GM18858 (cell line): Measurements from ENCODE around the gene ITGB8.
"Not testable (repeated sequence)": the region's sequence is repeated elsewhere in the genome, so short reads cannot be mapped to it uniquely, and the experiment has no call there.

Source experiments
- ATAC-seq: cut with Tn5 transposase; IDR thresholded peaks from one replicate; pipeline ENCODE4 v1.9.1; 2021; ENCODE audit not compliant: unreplicated experiment

The ITGB8 gene

DNA sequence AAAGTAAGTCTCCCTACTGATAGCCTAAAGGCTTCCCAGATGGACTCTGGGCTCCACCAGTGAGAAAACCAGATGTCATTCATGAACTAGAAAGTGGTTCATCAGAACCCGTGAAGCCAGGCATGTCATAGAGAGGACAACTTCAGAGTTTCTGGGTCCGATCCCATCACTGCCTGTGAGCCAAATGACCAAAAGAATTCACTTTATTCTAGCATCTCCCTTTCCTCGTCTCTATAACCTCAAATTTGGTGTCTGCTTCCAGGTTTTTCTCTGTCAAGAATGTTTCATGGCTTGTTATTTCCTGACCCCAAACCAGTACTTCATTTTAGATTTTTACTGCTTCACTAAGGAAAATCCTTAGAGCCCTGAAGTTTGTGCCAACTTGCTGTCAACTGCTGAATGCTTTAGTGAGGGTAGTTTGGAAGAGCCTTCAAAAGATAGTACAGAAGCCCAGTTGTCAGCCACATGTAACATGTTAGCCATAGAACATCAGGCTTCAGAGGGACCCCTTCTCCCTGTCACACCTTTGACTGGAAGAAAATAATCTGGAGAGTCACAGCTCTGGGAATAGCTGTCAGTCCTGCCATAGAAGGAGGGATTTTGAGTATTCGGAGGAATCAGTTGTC, 34.0 kb downstream of the ITGB8 start:
- no peak for ATAC-seq

DNA sequence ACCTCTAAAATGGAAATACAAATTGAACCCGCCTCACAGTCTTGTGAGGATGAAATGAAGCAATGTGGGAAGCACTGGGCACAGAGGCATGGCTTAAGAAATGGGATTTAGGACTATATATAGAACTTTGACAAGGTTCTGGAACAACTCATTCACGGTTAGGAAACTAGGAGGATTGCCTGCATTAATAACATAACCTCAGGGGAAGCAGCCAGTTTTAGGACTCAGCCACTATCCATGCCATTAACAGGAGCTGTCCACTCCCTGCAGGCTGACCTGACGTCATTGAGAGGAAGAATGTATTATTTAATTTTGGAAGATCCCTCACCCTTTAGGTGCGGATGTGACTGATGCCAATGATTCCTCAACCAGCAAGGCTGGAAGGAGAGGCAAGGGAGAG, 34.8 kb downstream of the ITGB8 start:
- ATAC-seq = no peak

DNA sequence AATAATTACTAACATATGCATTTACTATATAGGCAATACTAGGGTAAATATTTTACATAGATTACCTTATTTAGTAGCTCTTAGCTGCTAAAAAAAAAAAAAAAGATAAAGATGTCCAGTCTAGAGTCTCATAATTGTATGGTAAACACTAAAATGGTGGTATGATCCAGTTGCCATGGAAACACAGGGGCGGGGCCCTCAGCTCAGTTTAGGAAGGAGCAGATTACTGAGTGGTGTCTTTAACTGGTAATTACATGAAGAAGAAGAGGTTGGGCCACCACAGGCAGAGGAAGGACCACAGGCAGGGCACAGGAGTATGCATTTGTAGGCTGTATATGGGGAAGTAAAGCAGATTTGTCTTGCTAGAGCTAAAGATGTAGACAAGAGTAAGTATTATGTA, 43.7 kb downstream of the ITGB8 start:
- no peak for ATAC-seq

DNA sequence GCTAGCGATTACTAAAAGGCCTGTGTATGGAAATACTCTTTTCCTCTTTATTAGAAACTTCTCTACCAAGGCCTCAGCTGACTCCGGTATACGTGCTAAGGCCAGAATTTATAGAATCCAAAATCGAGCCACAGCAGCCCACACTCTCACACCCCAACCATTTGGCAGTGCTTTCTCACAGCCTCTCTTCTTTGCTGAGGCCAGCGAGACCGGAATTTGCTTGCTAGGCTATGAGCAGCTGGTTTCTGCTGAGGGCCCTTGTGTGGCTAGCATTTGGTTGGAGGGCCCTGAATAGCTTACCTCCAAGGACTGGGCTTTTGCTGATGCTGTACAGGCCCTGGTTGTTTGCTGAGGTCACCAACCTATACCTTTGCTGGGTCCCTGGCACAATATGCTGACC, 46.1 kb downstream of the ITGB8 start:
- ATAC-seq = no peak

DNA sequence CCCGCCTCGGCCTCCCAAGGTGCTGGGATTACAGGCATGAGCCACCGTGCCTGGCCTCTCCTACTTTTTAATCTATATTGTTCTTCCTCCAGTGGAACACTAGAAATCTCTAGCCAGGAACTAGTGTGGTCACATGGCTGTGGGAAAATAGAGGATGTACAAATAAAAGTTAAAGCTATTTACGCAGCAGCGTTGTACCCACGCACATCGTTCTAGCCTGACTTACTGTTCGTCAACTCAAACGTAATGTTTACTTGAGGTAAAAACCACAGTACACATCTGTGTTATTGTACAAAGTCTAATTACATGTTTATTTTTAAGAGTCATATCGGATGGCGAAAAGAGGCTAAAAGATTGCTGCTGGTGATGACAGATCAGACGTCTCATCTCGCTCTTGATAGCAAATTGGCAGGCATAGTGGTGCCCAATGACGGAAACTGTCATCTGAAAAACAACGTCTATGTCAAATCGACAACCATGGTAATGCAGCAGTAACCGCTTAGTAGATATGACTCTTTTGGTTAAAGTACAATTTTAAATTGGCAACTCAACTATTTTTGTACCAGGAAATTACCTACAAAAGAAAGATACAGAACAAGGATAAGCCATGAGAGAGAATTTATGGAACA, 50.8 kb downstream of the ITGB8 start:
- no peak for ATAC-seq

DNA sequence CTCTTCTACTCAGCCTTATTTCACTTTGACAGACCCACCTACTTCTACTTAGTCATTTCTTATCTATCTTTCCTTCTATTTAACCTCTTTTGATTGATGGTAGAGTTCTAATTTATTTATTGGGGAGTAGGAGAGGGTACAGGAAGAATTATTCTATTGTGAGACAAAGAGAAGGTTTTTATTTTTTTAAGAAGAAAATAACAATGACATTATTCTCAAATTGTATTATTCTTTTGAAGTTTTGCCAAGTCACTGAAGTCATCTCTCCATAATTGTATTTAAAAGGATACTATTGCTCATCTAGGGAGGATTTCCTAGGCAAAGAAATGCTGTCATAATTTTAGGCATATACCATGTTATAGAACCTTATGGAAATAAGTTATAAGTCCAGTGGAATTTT, 52.7 kb downstream of the ITGB8 start:
- no peak for ATAC-seq

DNA sequence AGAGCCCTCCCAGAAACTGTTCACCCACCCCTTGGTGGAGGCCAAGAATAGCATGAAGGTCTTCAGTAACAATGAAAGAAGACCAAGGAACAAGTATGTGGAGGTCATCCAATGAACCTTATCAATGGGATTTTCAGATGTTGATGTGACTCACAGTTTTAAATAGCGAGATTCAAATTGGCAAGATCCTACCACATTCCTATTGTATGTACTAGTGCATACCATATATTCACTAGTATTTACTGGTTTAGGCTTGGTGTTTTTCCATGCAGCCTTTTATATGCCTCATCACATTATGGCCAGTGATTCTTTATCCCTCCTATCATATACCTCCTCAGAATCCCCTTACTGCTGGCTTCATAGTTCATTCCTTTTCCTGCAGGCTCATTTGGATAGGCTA, 54.4 kb downstream of the ITGB8 start:
- ATAC-seq = no peak

DNA sequence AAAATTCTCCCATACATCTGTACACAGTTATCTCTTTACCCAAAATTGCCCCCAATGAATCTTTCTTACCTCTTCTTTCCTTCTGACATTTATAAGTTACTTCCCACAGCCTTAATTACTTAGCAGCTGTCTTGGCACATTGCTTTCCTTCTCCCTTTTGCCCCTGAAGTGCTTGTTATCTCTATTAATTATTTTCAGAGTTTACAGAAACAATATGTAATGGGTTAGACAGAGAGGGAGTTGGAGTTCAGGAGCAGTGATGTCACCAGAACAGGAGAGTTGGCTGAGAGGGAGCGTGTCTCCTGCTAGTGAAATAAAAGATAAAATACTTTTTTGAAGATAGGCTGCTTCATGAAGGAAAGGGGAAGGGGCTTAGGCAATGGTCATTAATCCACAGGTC, 57.4 kb downstream of the ITGB8 start:
- no peak for ATAC-seq

DNA sequence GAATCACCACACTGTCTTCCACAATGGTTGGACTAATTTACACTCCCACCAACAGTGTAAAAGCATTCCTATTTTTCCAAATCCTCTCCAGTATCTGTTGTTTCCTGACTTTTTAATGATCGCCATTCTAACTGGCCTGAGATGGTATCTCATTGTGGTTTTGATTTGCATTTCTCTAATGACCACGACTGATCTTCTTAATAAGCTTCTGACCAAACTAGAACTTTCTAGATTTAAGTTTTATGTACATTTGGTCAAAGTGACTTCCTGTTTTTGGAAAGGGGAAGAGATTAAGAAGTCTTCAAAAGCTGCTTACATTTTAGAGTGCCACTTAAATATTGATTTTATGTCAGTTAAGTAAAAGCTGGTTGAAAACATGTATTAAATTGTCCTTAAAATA, 58.5 kb downstream of the ITGB8 start:
- ATAC-seq = not testable (repeated sequence)

DNA sequence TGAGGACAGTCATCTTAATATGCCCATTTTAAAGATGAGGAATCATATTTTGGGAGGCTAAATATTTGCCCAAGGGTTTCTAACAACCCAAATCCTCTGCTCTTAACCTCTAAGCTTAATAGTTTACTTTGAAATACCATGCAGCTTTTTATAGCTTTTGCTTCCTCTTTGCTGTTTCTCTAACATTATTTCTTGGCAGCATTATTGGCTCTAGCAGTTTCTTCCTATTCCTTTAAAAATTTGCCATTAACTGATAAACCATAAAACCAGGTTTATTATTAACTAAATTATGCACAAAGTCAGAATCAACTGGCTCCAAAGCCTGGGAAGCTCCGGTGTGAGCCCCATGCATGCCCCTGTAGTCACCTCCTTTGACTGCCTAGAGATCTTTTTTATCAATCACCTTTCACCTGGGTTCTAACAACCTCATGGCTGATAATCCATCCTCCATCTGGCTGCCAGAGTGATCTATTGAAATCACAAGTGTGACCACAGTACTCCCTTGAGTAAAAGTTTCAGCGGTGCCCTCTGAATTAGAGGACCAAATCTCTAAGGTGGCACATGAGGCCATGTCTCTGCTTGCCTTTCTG, 62.4 kb downstream of the ITGB8 start:
- ATAC-seq = no peak

DNA sequence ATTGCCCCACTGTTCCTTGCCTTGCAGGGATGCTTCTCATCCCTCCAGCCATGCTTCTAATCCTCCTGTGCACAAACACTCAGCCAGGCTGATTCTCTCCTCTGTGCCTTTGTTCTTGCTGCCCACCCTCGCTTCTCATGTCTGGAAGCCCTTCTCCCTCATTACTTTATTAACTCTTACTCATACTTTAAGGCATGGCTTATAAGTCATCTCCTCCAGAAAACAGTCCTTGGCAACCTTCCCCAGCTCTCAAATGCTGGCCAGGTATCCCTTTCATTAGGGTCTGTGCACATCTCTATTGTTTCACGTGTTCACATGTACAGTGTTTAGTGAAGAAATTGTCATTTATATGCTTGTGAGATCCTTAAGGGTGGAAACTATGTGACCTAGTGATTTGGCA, 62.9 kb downstream of the ITGB8 start:
- no peak for ATAC-seq

DNA sequence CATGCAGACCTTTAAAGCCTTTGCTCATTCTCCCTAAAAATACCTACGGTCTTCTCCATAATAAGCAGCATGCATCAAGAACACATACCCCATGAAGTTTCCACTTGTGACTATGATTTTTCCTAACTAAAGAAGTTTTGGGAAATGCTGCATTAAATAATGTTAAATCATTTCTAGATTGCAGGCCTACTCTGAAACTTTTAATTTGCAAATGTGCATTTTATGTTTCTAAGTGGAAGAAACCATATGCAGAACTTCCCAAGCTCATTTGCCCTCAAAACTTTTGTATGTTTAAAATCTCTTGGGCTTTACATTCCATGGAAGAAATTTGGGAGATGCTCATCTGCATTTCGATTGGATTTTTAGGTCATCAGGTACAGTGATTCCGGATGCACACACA, 63.6 kb downstream of the ITGB8 start:
- no peak for ATAC-seq

DNA sequence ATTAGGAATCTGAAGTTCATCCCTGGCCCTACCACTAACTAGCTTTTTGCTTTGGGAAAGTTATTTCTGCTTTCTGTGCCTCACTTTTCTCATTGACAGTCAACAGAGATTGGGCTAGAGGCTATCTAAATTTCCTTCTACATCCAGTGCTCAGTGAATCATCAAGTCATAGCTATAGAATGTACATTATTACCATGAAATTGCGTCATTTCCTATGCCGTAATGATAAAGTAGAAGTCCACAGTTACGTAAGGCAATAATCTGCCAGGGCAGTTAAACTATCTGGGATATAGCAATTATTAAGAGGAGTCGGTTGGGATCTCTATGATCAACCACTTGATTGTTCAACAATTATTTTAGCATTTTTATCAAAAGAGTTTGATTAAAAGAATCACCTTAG, 64.4 kb downstream of the ITGB8 start:
- ATAC-seq = no peak

DNA sequence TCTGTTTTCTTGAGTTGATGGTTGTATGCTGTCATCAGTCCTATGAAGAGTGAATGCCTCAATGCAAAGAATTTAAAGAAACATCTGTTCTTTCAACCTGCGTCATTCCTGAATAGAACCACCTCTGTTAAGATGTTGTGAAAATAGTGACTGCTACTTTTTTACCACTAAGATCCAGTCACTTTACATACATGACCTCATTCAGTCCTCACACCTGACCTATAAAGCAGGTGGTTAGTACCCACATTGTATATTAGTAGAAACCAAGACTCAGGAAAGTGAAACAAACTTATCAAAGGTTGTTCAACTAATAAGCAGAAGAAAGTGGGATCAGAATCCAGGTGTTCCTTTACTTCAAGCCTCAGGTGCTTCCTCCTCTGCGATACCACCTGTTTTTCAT, 64.8 kb downstream of the ITGB8 start:
- ATAC-seq = peak; percentile 65

DNA sequence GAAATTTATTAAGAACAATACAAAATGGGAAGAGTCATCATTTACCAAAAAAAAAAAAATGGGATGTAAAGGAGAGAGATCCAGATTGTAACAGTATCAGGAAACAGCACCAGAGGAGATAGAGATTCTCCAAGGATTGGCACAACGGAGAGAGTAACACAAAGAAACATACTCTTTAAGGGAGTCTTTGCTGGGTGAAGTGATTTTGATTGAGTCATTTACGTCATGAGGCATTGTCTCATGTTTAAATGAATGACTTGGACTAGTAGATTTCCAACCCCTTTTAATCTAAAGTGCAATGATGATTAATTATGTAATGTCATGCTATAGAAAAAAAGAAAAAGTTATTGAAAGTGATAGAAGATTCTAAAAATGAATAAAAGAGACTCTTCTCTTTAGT, 68.8 kb downstream of the ITGB8 start:
- no peak for ATAC-seq

DNA sequence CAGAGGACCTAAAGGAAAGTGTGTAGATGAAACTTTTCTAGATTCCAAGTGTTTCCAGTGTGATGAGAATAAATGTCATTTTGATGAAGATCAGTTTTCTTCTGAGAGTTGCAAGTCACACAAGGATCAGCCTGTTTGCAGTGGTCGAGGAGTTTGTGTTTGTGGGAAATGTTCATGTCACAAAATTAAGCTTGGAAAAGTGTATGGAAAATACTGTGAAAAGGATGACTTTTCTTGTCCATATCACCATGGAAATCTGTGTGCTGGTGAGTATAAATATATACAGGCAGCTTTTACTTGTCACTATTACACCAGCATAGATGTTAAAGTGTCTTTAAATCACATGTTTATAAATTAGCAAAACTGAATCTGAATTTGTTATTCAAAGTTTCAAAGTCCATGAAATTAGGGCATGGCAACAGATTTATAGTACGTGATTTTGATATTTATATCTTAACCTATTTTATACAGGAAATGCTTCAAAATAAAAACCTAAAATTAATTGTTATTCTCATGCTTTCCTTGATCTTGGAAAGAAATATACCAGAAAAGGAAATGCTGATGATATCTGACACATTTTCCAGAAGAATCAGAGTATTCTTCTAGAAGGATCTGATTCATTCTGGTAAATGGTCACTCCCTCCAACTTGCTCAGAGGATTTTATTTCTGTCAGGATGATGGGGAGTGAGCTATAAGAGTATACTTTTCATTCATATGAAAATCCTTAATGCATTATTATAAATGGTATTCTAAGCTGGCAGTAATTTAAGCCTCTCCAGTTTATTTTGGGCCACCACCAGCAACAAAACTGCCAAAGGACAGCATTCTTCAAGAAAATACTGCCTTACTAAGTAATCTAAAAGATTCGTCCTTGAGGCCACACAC, 71.4 kb downstream of the ITGB8 start:
- ATAC-seq = no peak

DNA sequence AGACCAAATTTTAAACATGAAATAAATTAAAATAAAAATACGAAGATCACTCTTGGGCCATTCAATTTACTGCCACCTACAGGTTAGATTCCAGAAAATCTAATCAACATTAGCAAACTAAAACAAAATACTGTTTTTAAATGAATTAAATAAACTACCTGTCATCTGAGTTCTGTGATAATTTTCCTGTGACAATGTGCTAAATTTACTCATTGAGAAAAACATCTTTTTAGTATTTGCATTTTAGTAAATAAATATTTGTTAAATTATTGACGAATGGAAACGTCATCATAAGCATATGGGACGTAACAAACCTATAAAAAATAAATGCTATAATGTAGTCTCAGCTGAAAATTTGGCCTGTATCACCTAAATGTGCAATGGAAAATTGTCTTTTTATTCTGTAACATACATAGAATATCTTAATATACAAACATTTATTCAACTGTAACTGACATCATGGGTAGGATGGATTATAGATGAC, 72.1 kb downstream of the ITGB8 start:
- no peak for ATAC-seq

DNA sequence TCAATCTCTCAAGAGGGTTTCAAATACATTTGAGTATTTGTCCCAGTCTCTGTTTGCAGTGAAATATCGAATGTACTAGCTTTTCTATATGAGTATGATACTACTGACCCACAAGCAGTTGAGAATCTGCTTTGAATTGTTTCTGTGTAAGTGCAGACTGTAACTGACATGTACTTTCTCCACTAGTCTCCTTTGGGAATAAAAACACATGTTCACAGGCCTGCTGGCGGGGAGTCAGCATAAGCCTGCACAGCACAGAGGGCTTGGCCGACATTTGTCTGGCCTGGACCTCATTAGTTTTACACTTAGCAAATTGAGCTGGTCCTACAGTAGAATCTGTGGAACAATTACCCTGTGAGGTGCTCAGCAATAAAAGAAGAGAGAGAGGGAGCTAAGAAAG, 72.6 kb downstream of the ITGB8 start:
- ATAC-seq = no peak

DNA sequence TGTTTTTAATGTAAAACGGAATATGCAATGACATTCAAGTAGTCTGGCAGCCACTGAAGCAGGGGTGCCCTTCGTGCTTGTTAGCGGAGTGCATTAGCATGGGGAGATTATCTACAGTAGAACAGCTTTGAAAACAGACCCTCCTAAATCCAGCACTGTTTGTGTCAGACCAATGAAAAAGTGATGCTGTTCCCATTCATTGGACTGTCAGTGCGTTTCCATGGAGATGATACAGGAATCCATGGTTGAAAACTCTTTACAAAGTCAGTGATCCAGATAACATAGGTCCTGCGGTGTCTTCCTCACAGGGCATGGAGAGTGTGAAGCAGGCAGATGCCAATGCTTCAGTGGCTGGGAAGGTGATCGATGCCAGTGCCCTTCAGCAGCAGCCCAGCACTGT, 73.6 kb downstream of the ITGB8 start:
- ATAC-seq = no peak

DNA sequence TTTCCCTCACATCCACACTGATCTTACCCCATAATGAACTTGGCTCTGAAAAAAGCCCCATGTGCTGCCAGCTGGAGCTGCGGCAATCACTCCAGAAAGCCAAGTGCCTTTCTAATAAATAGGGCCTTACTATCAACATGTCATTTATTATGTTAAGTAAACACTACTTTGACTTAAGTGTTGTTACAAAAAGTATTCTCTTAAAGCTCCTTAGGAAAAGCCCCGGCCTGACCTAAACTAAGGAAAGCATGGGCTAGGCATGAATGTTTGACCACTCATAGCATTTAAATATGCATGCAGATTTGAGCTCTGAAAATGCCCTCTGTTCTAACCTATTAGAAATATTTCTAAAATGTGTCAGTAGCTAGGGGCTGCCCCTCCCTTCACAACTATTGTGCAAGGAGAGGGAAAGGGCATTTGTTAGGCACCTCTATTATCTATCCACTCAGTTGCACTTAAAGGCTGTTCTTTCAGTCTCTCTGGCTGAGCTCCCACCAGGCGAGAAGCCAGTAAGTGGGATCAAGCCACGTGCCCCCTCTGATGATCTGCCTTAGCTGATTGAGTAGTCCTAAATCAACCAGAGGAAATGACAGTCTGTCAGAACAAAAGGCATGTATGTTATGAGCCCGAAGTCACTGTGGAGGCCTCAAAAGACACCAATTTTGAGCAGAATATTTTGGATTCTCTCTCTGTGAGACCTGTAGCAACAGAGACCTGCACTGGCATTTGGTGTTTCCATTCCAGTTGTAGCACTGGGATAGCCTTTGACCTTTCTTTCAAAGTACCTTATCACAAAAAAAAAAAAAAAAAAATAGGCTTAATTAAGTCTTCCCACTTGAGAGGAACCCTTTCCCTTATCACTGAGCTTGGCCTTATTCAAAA, 77.1 kb downstream of the ITGB8 start:
- no peak for ATAC-seq

DNA sequence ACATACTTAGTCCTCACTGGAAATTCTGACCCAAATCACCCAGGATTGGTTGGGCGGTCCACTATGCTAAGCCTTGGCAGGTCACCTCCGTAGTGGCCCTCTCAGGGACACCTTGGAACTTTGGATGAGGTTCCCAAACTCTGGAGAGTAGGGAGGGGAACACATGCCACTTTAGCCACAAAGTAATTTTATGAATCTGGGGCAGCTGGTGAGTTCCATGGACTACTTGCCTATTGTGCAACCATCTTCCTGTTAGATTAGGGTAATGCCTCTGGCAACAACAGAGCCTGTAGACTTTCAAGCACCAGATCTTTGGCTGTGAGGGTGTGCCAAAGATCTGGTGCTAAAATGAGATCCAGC, 77.7 kb downstream of the ITGB8 start:
- ATAC-seq = no peak
